Sciatic nerve (tissue), 2 donors: ENCODE measurements around the gene SUPT4H1. TPM values are rescaled to one million over a fixed set of nuclear protein-coding genes. Genes with fewer than 3 reads are reported as not detected.
"Not testable (repeated sequence)": the region's sequence is repeated elsewhere in the genome, so short reads cannot be mapped to it uniquely, and the experiment has no call there.

Source experiments
- ATAC-seq: fragments of 200-7000 bp; cut with Tn5 transposase; one replicate; pipeline ENCODE4 v1.9.1; 2020; ENCODE audit warnings: mild to moderate bottlenecking, moderate library complexity
- DNase-seq: peaks from one replicate; pipeline ENCODE4 v3.0.0-alpha.2; 2020; ENCODE audit warnings: low spot score
- intact Hi-C: fragments of 100-400 bp; cut with DNase I; formaldehyde crosslinking; loops from one replicate; pipeline ENCODE4 v1.14.2; 2022
- total RNA-seq: library from RNA; stranded (reverse); fragmentation: NEBNext Ultra II Directional; extraction: Animal tissue kit (Norgen Biotek cat#: 25700); gene quantifications from one replicate; pipeline ENCODE4 v1.2.1, GENCODE V29; 2021
- donor health status: DM: no; HTN: no; CAD: no.
- donor health status: DM: no; HTN: no; CAD: no.

Gene SUPT4H1
- 62.2 TPM for total RNA-seq

DNA sequence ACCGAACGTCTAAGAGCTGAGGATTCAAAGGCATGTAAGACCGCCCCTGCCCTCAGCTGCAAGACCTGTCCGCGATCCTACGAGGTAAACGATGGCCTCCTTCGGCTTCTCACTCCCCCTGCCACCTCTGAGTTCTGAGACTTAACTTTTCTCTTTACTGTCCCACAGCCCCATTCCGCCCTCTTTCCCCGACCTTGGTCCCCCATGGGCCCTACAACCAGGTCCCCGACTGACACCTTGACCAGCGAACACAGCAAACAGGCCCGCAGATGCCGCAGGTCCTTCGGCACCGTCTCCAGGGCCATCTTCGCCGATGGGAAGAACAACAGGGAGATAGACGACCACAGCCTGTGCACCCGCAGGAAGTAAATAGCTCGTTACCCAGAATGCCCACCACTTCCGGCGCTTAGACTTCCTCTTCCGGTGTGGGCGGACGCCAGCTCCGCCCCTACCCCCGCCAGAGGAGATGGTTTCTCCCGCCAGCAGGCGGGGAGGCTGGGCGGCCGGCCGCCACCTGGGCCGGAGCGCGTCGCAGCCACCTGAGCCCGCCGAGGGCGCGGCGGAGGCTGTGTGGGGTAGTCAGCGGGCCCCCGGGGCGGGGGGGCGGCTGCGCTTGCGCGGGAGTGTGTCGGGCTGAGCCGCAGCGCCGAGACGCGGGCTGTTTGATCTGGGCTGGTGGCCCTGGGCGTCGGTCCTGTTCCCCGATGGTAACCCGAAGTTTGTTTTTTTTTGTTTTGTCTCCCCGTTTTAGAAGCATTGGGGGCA, at the start of gene SUPT4H1:
TSS of gene SUPT4H1 (minus strand) at position 371 of the 765 bp plus-strand sequence. CDS start at position 305, 66 bp downstream.
- ATAC-seq = peak; percentile 99
- intact Hi-C loops = no loop called here
- peak; percentile 93 for DNase-seq

DNA sequence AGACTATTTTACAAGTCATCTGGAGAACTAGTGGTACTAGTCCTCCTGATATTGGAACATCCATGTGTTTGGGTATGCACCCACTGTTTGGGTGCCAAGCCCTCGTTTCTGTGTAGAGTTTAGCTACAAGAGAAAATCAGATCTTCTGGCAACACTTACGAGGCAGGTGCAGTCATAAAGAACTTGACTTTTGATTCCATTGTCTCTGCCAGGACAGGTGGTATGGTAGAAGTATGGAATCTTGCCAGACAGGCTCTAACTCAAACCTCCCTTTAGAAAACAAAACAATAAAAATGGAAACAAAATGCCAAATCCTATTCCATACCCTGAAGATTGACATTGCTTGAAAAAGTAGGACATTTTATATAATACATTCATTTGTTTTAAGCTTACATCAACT, 49.3 kb upstream of the SUPT4H1 start:
- intact Hi-C loops = no loop called here
- no peak for DNase-seq
- no peak for ATAC-seq

DNA sequence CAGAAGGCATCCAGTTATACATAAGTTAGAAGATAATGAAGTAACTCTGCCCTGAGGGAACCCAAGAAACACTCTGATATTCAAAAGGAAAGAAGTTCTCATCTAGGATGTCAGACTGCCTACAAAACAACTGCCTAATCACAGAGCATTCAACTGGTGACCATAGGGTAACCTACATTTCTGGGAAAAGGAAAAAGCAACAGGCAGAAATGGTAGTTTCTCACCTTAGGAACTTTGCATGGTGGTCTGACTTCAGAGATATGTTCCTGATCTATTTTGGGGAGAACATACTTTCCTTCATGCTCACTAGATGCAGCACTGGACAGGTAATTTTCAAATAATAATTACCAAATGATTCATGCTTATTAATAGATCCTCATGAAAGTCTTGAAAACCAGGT, 48.8 kb upstream of the SUPT4H1 start:
- DNase-seq (no peak), ATAC-seq (no peak)
- intact Hi-C loops = no loop called here

DNA sequence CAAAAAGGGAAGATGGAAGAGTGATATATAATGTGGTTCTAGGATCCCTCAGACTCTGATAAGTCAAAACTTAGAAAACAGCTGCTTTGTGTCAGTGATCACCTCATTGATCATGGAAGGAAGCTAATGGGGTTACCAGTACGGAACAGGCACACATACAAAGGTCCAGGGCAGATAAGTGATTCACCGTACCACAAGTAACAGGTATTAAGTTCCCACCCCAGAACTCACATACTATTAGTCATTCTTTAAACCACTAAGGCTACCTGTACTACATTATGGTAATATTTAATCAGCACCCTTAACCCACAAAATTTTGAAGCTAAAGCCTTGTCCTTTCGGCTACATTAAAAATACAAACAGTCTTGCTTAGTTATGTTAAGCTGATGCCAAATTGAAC, 48.0 kb upstream of the SUPT4H1 start:
- DNase-seq (no peak), ATAC-seq (no peak)
- intact Hi-C loops = no loop called here

DNA sequence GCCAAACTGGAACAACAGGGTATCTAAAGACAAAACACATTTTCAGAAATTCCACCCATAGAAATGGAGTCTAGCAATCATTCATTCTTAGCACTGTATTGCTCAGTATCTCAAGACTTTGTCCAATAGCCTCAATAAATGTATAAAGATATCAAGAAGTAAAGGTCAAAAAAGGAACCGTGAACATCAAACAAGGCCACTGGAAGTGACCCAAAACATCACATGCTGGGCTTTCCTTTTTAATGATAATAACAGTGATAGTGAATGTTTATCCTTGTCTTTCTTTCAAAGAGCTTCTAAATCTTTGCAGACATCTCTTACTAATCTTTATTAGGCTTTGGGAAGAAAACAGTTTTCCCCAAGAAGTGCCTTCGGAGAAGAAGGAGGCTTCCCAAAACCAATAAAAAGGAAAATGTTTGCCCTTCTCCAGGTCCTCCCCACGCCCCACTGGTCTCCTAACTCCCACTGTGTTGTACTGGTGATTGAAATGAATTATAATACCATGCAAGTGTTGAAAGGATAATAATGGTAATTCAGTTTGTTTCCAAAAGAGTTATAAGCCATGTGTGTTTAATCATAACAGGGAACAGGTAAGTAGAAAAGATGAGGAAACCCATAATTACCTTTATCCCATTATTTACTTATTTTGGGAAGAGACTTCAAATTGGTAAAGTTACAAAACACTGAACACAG, 46.7 kb upstream of the SUPT4H1 start:
- intact Hi-C loops = no loop called here
- DNase-seq (no peak), ATAC-seq (no peak)

DNA sequence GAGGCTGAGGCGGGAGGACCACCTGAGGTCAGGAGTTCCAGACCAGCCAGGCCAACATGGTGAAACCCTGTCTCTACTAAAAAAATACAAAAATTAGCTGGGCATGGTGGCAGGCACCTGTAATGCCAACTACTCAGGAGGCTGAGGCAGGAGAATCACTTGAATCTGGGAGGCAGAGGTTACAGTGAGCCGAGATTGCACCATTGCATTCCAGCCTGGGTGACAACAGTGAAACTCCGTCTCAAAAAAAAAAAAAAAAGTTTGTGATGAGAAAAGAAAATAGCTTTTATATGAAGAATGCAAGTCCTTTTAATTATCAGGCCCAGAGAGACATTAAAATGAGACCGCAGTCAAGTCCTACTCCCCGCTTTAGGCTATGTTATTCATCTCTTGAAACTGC, 45.4 kb upstream of the SUPT4H1 start:
- DNase-seq, ATAC-seq, intact Hi-C loops: not testable (repeated sequence)

DNA sequence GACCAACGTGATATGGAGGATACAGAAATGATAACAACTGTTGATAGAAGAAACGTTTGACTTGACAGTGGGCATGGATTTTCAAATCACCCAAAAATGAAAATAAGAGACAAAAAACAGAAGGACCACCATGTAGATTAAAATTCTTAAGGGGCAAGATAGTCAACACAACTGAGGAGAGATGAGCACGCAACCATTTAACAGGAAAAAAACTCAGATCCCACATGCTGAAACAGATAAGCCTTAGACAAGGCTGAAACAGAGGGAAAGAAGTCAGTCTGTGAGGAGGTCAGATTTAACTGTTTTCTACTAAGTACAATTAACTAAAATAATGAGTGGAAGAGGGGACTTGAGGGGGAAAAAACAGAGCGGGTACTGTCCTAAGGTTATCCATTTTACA, 44.2 kb upstream of the SUPT4H1 start:
- intact Hi-C loops = no loop called here
- ATAC-seq = no peak

DNA sequence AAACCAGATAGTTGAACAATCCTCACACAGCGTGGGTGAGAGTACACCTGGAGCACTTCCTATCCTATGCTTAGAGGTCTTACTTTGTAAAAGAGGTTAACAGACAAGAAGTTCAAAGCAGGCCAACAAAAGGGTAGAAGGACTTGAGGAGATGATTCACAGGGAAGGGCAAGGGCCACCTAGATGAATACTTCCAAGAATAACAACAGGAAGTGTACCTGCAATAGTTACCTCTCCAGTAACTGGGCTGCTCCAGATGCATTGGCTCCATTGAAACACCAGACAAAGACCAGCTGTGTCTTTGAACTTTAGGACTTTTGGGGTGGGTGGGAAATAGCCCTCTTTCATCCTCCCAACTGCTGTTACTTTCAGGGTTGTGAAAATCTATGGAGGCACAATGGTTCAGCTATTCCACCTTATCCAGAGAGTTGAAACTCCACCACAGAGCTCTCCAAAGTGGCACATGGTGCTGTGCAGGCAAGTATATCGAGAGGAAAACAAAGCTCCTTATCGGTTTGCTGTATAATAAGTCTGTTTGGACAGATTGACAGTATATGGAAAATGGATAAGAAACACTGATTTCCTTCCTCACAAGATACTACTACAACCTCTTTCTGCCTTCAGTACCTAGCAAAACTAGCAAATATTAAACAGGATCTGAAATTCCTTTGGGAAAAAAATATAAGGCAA, 42.7 kb upstream of the SUPT4H1 start:
- intact Hi-C loops = no loop called here
- DNase-seq (no peak), ATAC-seq (no peak)

More for the DNA sequence above, 44.2 kb upstream of the SUPT4H1 start:
- no peak for DNase-seq

DNA sequence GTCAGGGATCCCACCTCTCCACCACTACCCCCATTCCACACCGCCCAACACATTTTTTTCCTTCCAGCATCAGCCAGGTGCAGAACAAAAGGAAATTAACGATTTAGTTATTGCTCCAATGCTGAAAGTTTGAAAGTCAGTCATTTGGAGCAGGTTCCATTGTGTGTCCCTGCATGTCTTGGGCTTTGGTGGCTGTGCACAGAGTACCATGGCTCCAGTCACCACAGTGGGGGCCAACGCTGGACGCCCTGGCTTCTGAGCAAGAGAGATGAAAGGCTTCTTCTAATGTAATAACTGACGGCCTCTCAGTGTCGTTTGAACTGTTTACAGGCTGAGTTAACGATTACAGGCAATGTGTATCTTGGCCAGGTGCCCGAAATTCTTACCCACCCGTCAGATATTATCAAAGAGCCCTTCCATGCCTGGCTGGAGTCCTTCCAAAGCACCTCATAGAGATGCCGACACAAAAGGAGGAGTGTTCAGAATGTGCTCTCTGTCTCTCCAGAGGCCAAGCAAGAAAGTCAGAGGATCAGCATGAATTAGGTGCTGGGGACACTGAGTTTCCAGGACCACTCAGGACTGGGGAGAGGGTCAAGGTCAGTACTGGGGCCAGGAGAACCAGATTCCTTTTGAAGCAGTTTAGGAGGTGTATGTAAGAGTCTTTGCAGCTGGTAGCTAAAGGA, 39.4 kb upstream of the SUPT4H1 start:
- DNase-seq = no peak
- intact Hi-C loops = no loop called here
- ATAC-seq = no peak

DNA sequence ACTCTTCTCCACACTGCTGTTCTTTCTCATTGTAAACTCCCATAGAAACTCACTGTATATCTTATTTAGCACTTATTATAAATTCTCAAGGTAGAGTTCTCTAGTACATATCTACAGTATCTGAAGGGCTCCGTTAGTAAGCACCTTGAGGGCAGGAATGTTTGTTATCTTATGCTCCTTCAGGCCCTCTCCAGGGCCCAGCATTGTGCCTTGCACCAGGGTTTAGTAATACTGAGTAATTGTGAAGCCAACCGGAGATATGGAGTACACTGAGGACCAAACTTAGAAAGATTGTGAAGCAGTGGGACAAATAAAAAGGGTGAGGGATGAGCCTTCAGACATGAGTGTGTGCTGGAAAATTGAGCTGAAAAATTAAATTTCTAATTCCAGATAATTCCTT, 38.9 kb upstream of the SUPT4H1 start:
- no peak for DNase-seq
- intact Hi-C loops = loop anchor here (1.0 kb wide), 1 partner anchor 44 kb away; no protein-coding TSS in a partner anchor
- no peak for ATAC-seq

DNA sequence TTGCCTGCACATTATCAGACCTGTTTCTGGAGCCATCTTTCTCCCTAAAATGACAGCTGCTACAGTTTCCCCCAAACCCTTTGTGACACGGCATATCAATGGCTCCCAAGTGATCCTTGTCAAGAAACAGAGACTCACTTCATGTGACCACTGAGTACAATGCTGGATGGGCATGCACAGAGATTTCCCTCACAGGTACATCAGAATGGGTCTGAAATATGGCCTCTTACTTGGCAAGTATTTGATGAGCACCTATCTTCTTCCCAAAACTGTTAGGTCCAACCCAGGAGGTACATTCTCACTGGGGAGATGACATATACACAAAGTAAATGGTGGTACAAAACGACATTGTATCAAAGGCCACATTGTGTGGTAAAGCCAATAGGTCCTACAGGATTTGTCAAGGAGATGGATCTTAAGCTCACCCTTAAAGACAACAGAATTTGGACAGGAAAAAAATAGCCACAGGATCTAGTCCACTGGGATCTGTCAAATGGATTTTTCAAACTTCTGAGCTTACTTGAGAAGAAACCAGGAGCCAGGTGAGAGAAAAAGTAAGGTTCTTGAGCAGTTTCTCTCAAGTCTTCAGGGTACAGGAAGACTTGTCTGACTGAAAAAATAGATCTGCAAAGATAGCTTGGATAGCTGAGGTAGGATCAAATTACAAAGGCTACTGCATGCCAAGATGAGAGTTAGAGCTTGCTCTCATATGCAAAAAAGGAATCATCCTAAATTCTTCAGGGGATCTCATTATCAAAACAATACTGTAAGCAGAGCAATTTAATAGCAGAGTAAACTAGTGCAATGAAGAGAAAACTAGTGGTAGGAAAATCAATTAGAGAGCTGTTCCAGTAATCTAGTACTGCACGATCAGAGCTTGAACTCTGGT, 36.5 kb upstream of the SUPT4H1 start:
- ATAC-seq = no peak
- intact Hi-C loops = no loop called here

DNA sequence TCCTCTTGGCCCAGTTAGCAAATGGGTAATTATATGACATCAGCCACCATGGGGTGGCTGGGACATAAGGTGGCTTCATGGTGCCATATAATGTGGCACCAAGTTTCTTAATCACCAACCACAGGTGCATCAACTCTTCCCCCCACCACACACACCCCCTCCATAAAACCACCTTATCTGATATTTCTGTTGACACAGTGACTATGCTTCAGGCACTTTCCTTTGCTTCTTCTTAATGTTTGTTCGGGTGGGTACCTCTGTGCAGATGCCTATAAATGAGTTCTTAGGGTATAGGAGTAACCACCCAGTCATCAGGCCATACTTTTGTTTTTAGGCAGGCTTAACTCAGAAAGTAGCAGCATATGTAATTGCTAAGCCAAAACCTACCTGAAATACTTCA, 35.8 kb upstream of the SUPT4H1 start:
- DNase-seq = no peak
- ATAC-seq = no peak
- intact Hi-C loops = no loop called here

More for the DNA sequence above, 36.5 kb upstream of the SUPT4H1 start:
- no peak for DNase-seq

DNA sequence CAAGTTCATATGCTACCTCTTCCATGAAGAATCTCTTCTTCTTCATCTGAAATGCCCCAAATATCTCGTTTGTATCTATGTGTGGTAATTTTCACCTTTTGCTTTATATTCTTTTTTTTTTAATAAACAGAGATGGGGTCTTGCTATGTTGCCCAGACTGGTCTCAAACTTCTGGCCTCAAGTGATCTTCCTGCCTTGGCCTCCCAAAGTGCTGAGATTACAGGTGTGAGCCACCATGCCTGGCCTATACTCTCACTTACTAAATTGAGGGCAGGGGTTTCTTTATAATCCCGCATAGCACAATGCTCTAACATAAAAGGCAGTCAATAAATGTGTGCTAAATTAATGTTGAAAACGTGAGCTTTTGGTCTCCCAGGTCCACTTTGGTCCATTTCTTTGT, 34.7 kb upstream of the SUPT4H1 start:
- DNase-seq = no peak
- no peak for ATAC-seq
- intact Hi-C loops = no loop called here

DNA sequence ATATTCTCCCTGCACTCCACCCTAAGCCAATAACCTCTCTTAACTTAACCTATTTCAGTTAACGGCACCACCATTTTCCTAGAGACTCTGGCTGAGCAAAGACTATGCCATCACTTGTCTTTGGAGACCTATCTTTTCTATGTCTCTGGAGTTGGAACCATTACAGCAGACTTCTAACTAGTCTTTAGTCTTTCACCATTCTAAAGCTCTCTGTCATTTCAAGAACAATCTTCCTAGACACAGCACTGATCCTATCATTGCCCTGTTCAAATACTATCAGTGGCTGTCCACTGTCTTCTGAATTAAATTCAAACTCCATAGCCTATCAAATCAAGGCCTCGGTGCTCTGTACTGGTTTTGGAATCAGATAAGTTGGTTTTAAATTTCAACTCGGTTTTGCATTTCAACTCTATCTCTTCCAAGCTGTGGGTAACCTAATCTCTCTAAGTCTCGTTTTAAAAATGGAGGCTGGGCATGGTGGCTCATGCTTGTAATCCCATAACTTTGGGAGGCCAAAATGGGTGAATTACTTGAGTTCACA, 33.4 kb upstream of the SUPT4H1 start:
- no peak for DNase-seq
- ATAC-seq = no peak
- intact Hi-C loops = no loop called here

DNA sequence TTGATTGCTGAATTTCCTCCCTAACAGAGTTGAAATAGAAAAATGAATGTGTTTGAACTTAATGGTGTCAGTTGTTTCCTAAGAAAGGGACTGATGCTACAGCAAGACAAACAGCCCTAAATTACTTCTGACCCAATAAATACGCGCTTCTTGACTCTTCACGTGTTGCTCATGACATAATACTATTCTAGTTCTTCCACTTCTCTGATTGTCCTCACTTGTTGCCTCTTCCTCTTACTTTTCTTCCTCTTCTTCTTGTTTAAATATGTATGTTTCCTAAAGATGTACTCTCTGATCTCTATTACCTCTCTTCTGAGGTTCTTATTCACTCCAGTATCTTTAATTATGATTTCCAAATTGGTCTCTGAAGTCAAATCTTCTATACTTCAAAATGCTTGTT, 32.9 kb upstream of the SUPT4H1 start:
- DNase-seq = no peak
- no peak for ATAC-seq
- intact Hi-C loops = no loop called here

DNA sequence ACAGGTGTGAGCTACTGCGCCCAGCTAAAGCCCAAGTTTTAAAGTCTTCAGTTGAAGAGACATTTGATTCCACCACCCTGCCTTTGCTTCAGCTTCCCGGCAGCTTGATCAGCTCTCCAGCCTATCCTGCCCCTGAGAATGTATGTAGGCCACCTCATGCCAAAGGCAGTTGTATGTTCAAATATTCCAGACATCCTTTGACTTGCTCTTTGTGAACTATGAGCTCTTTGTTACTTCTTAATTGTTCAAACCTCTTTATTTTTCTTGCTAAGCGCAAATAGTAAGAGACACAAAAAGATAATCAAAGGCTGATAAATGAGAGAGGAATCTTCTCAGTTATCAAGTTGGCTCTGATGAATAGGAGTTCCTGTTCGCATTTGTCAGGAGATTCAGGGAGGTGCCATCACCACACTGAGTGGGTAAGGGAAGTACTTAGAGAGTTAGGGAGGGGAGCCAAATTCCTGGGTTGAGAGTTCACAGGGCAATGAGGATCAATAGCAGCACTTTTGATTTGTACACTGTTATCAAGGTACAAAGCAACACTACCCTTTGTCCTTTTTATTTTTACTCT, 32.0 kb upstream of the SUPT4H1 start:
- ATAC-seq (no peak), DNase-seq (no peak)
- intact Hi-C loops = no loop called here

DNA sequence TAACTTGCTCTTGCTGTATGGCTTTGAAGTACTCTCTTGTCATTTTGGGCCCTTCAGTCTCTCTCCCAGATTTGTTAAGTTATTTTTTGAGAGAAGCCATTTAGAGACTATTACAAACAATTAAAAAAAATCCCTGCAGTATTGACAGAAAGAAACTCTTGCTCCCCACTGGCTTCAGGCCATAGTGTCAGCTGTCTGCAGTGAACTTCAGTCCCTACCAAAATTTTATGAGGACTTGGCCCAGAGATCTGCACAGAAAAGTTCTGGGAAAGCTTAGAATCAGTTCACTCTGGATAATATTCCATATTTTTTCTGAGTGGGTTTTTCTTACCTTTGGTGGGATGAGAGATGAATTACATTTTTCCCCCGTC, 30.9 kb upstream of the SUPT4H1 start:
- intact Hi-C loops = no loop called here
- no peak for DNase-seq

More for the DNA sequence above, 30.9 kb upstream of the SUPT4H1 start:
- ATAC-seq = no peak
